Stomach (tissue), 9 donors: Measurements from ENCODE around the gene ITSN2. TPM values are rescaled to one million over a fixed set of nuclear protein-coding genes. Genes with fewer than 3 reads are reported as not detected.

Experiments used
- DNase-seq, 2 donors: peaks; one replicate each; pipeline versions ENCODE4 v3.0.0 to v3.0.0-alpha.2; 2013 to 2019
- H3K27ac ChIP-seq, 5 donors: fragments of 200-600 bp in 4 of 5; sonication (generic) in 4 of 5; one replicate each; pipeline ENCODE4 v1.5.1; 2013 to 2019; ENCODE audit warnings: mild to moderate bottlenecking in 1 of 5, moderate library complexity in 1 of 5
- H3K27me3 ChIP-seq, 3 donors: fragments of 200-600 bp; sonication (generic); one replicate each; pipeline ENCODE4 v1.5.1; 2017 to 2019; ENCODE audit warnings: mixed run types in 1 of 3
- H3K36me3 ChIP-seq, 4 donors: fragments of 200-600 bp; sonication (generic); 1 replicate in 3 of 4; 2 replicates in 1 of 4; pipeline ENCODE4 v1.5.1; 2016 to 2019
- H3K4me1 ChIP-seq, 4 donors: fragments of 200-600 bp; sonication (generic); one replicate each; pipeline ENCODE4 v1.5.1; 2016 to 2019
- H3K4me3 ChIP-seq, 4 donors: fragments of 200-600 bp; sonication (generic) in 3 of 4; one replicate each; pipeline ENCODE4 v1.5.1; 2016 to 2019; ENCODE audit warnings: mild to moderate bottlenecking in 1 of 4
- H3K9me3 ChIP-seq, 4 donors: fragments of 200-600 bp; sonication (generic); one replicate each; pipeline ENCODE4 v1.5.1; 2016 to 2019
- CTCF ChIP-seq, 7 experiments: fragments of 450-650 bp in 4 of 7; fragments of 200-600 bp in 3 of 7; sonication (generic) in 3 of 7; IDR thresholded peaks; one replicate each; pipeline ENCODE4 v1.5.1; 2016 to 2019; ENCODE audit warnings: antibody characterized with exemption in 7 of 7, control low read depth in 2 of 7, mild to moderate bottlenecking in 1 of 7
- EP300 ChIP-seq: sonication (generic); formaldehyde crosslinking; IDR thresholded peaks from one replicate; pipeline ENCODE4 v1.6.1; 2017; ENCODE audit warnings: antibody characterized with exemption
- POLR2A ChIP-seq, 4 donors: fragments of 450-650 bp; IDR thresholded peaks; one replicate each; pipeline ENCODE4 v1.6.1; 2016; ENCODE audit warnings: antibody characterized with exemption in 4 of 4, control low read depth in 2 of 4, mild to moderate bottlenecking in 1 of 4, moderate library complexity in 1 of 4
- POLR2AphosphoS5 ChIP-seq, 3 donors: sonication (generic); formaldehyde crosslinking; IDR thresholded peaks; one replicate each; pipeline ENCODE4 v1.6.1; 2016; ENCODE audit warnings: antibody characterized with exemption in 3 of 3
- WGBS, 5 donors: extraction: QIAGEN DNeasy Blood & Tissue Kit in 3 of 5; methylation state at CpG; one replicate each; pipeline versions ENCODE4 v1.1.5 to v1.1.7; 2013 to 2018; 5-methylcytosine and 5-hydroxymethylcytosine counted together
- intact Hi-C: fragments of 100-400 bp; cut with DNase I; formaldehyde crosslinking; loops from one replicate; pipeline ENCODE4 v1.15.1; 2023; ENCODE audit warnings: low total_unique reads
- polyA plus RNA-seq, 3 donors: library from polyadenylated mRNA; stranded (reverse); fragments of 200-250 nt; gene quantifications; one replicate each; pipeline ENCODE4 v1.2.3, GENCODE V29; 2013
- total RNA-seq, 5 donors: library from RNA; depleted of rRNA; stranded (reverse); fragments of >200 nt; gene quantifications; one replicate each; pipeline versions ENCODE4 v1.1.0 to v1.2.3, GENCODE V29; 2014 to 2016
- donor health status: healthy with polysubstance abuse.
- donor health status: Bipolar disorder and iron deficiency.
- donor health status: healthy.

ITSN2 gene
- total and polyA plus RNA-seq, 8 donors = 14.6 to 216 (median 44.9) TPM

- Histone ChIP-seq H3K27ac (no peak overlapping the region), H3K9me3 (no peaks in the 10 kb centered on the region), H3K4me1 (peaks cover 0 to 19% (median 6%) of the 10 kb centered on the region in 4 donors), H3K4me3 (no peak overlapping the region), H3K27me3 (no peaks in the 10 kb centered on the region), H3K36me3 (peaks cover 20 to 86% (median 78%) of the 10 kb centered on the region in 4 donors)
- no peak for DNase-seq
- 78 to 91% (median 84%) methylated on average over 2 of the region's 2 CpGs for WGBS, 5 donors
- TF ChIP-seq POLR2A (IDR thresholded peaks at IDR 0.05) (no peak), EP300 (no peak), POLR2AphosphoS5 (IDR thresholded peaks at IDR 0.05) (no peak), CTCF (IDR thresholded peaks at IDR 0.05) (no peak)
- intact Hi-C loops = no loop called here
Measured at GRCh38 chr2:24307961-24308360, 52.4 kb downstream of the ITSN2 start.

GRCh38 chr2:24304631-24305030 lies 55.7 kb downstream of the ITSN2 start:
- DNase-seq = peak in 1 of 2 donors; percentile 28
- Histone ChIP-seq H3K36me3 (peaks cover 38 to 93% (median 85%) of the 10 kb centered on the region in 4 donors), H3K27me3 (no peaks in the 10 kb centered on the region), H3K4me3 (no peak overlapping the region), H3K9me3 (no peaks in the 10 kb centered on the region), H3K4me1 (peaks cover 0 to 19% (median 6%) of the 10 kb centered on the region in 4 donors), H3K27ac (peak overlapping the region in 3 of 5 donors; percentile 60 to 66 (median 63))
- WGBS, 5 donors = 56 to 70% (median 63%) methylated on average over 3 of the region's 3 CpGs
- intact Hi-C loops = no loop called here
- no peak for TF ChIP-seq EP300

- H3K36me3 ChIP-seq = peaks cover 38 to 93% (median 85%) of the 10 kb centered on the region in 4 donors
- DNase-seq = peak in 1 of 2 donors; percentile 81
- no peak overlapping the region for H3K4me3 ChIP-seq
- 37 to 60% (median 48%) methylated on average over 4 of the region's 4 CpGs for WGBS, 5 donors
- H3K9me3 ChIP-seq = no peaks in the 10 kb centered on the region
- no peaks in the 10 kb centered on the region for H3K27me3 ChIP-seq
- TF ChIP-seq POLR2AphosphoS5 (IDR thresholded peaks at IDR 0.05) = peak; percentile 34 to 60 (median 59)
- no peak for TF ChIP-seq POLR2A (IDR thresholded peaks at IDR 0.05)
- peaks cover 0 to 19% (median 6%) of the 10 kb centered on the region in 4 donors for H3K4me1 ChIP-seq
- intact Hi-C loops = no loop called here
- peak overlapping the region in 3 of 5 donors; percentile 60 to 66 (median 63) for H3K27ac ChIP-seq
Measured at GRCh38 chr2:24304098-24304497, 56.2 kb downstream of the ITSN2 start.

GRCh38 chr2:24301599-24301998 lies 58.7 kb downstream of the ITSN2 start:
- intact Hi-C loops = no loop called here
- no peaks in the 10 kb centered on the region for H3K9me3 ChIP-seq
- peaks cover 39 to 93% (median 85%) of the 10 kb centered on the region in 4 donors for H3K36me3 ChIP-seq
- no peak for TF ChIP-seq POLR2AphosphoS5 (IDR thresholded peaks at IDR 0.05)
- no peak for TF ChIP-seq POLR2A (IDR thresholded peaks at IDR 0.05)
- TF ChIP-seq EP300 = no peak
- TF ChIP-seq CTCF (IDR thresholded peaks at IDR 0.05) = no peak
- H3K4me3 ChIP-seq = no peak overlapping the region
- no peaks in the 10 kb centered on the region for H3K27me3 ChIP-seq
- no peak overlapping the region for H3K27ac ChIP-seq
- H3K4me1 ChIP-seq = peaks cover 0 to 19% (median 6%) of the 10 kb centered on the region in 4 donors
- 81 to 95% (median 86%) methylated on average over 6 of the region's 6 CpGs for WGBS, 5 donors
- DNase-seq = no peak

- Histone ChIP-seq H3K27ac (no peak overlapping the region), H3K4me3 (no peak overlapping the region), H3K36me3 (peaks cover 63 to 100% (median 97%) of the 10 kb centered on the region in 4 donors), H3K4me1 (no peaks in the 10 kb centered on the region), H3K9me3 (no peaks in the 10 kb centered on the region), H3K27me3 (no peaks in the 10 kb centered on the region)
- no peak for DNase-seq
- WGBS, 5 donors = 93 to 98% (median 95%) methylated on average over 4 of the region's 4 CpGs
- intact Hi-C loops = no loop called here
- no peak for TF ChIP-seq EP300
- TF ChIP-seq POLR2AphosphoS5 (IDR thresholded peaks at IDR 0.05) = no peak
- TF ChIP-seq CTCF (IDR thresholded peaks at IDR 0.05) = no peak
- TF ChIP-seq POLR2A (IDR thresholded peaks at IDR 0.05) = no peak
Measured at GRCh38 chr2:24297663-24298062, 62.7 kb downstream of the ITSN2 start.
